Measurements from ENCODE around the gene JADE1. TPM values are rescaled to one million over a fixed set of nuclear protein-coding genes. Genes with fewer than 3 reads are reported as not detected.

JADE1 gene
- total RNA-seq, 1 experiment from 2014 or later = 192 TPM

DNA sequence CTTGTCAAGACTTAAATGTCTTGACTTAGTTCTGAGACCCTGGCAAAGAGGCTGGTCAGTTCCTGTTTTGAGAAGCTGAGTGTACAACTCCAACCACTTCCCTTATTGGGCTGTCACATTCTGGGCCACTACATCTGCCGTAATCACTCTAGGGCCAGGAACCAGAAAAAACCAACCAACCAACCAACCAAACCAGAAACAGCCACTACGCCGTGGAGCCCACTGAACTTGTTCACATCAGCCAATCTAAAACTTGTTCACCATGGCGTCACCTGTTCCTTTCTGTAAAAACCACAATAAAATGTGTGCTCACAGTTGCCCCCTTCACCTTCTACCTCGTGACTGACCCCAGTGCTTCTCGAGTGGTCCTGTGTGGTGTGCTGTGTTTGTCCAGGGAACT, 107.3 kb downstream of the JADE1 start:
- Histone ChIP-seq H3K23ac (ENCODE audit: insufficient read length, low read depth, low read length) (no peak overlapping the region), H3K23me2 (ENCODE audit: insufficient read length, low read depth, low read length, poor library complexity, severe bottlenecking) (no peaks in the 10 kb centered on the region), H2AFZ (ENCODE audit: low read length) (no peak overlapping the region), H2BK12ac (ENCODE audit: insufficient read length, low read depth, low read length) (no peak overlapping the region), H2BK5ac (ENCODE audit: insufficient read length, low read length) (no peak overlapping the region), H3K27ac (ENCODE audit: insufficient read length, low read depth, low read length) (no peak overlapping the region), H4K8ac (replicated peaks; ENCODE audit: insufficient read length, low read depth, low read length) (no peak overlapping the region), H3K4me1 (ENCODE audit: insufficient read depth, low read length) (no peaks in the 10 kb centered on the region), H3K56ac (ENCODE audit: insufficient read length, low read depth, low read length) (no peak overlapping the region), H3K4me2 (ENCODE audit: insufficient read depth, insufficient read length, low read length) (no peak overlapping the region), H4K91ac (ENCODE audit: insufficient read length, low read depth, low read length) (no peak overlapping the region), H3K9me3 (ENCODE audit: control insufficient read depth, low read depth, low read length) (no peaks in the 10 kb centered on the region), H3K27me3 (ENCODE audit: insufficient read depth, low read length) (no peaks in the 10 kb centered on the region), H3K18ac (ENCODE audit: insufficient read length, low read depth, low read length) (no peak overlapping the region), H3K4ac (ENCODE audit: low read depth, low read length) (no peak overlapping the region), H3K9ac (ENCODE audit: extremely low read depth, insufficient read length, low read length) (no peak overlapping the region), H2BK20ac (ENCODE audit: low read depth, low read length, poor library complexity, severe bottlenecking) (no peak overlapping the region), H2BK15ac (ENCODE audit: low read depth, low read length) (no peak overlapping the region), H3K79me2 (ENCODE audit: insufficient read depth, low read length) (no peaks in the 10 kb centered on the region), H2BK120ac (ENCODE audit: low read depth, low read length, poor library complexity, severe bottlenecking) (no peak overlapping the region), H3K79me1 (ENCODE audit: insufficient read depth, low read depth, low read length, poor library complexity, severe bottlenecking) (no peaks in the 10 kb centered on the region), H2AK5ac (ENCODE audit: insufficient read length, low read length) (no peak overlapping the region), H4K20me1 (ENCODE audit: control insufficient read depth, insufficient read depth, insufficient read length) (no peaks in the 10 kb centered on the region), H4K5ac (ENCODE audit: insufficient read length, low read depth, low read length) (no peak overlapping the region), H3K14ac (ENCODE audit: insufficient read depth, low read length) (no peak overlapping the region), H3T11ph (ENCODE audit: low read length) (no peak overlapping the region)
- no peaks in the 10 kb centered on the region for H3K9me3 Mint-ChIP-seq
- DNase-seq = no peak
- no CpG with 5 or more reads among the region's 6 CpGs for WGBS (ENCODE audit: extremely low coverage, insufficient read length, low lambda C conversion rate)
- no peaks in the 10 kb centered on the region for H3K36me3 Mint-ChIP-seq (ENCODE audit: insufficient read depth in 1 of 3, low read depth in 3 of 3)
- no peak overlapping the region for H3K4me3 Mint-ChIP-seq
- H3K27ac Mint-ChIP-seq = no peak overlapping the region
- no peak for TF ChIP-seq CTCF (conservative IDR thresholded peaks at IDR 0.05)
- no peaks in the 10 kb centered on the region for H3K4me1 Mint-ChIP-seq
- H3K27me3 Mint-ChIP-seq (ENCODE audit: low read depth) = no peaks in the 10 kb centered on the region

All from H9 (cell line).